HG03520 (cell line): ENCODE data around the gene MZT2A.
A peak's percentile ranks its signal among the peaks of the same experiment; 100 is the strongest.
"Not testable (repeated sequence)": the region's sequence is repeated elsewhere in the genome, so short reads cannot be mapped to it uniquely, and the experiment has no call there.

Experiments
- ATAC-seq: cut with Tn5 transposase; IDR thresholded peaks from one replicate; pipeline ENCODE4 v1.9.1; 2021; ENCODE audit warnings: mild to moderate bottlenecking, moderate library complexity; ENCODE audit not compliant: unreplicated experiment

The MZT2A gene

GRCh38 chr2:131492015-131492417, at the start of gene MZT2A:
TSS of gene MZT2A (minus strand) at chr2:131492397. CDS start at chr2:131492376, 21 bp downstream.
- not testable (repeated sequence) for ATAC-seq

- not testable (repeated sequence) for ATAC-seq
Observed at GRCh38 chr2:131538856-131539255, 46.7 kb upstream of the MZT2A start.

GRCh38 chr2:131536841-131537240, 44.6 kb upstream of the MZT2A start:
- ATAC-seq: not testable (repeated sequence)

GRCh38 chr2:131535951-131536826, 44.0 kb upstream of the MZT2A start:
- not testable (repeated sequence) for ATAC-seq

- no peak for ATAC-seq
Observed at GRCh38 chr2:131535526-131535925, 43.3 kb upstream of the MZT2A start.

- not testable (repeated sequence) for ATAC-seq
Observed at GRCh38 chr2:131534965-131535364, 42.8 kb upstream of the MZT2A start.

- not testable (repeated sequence) for ATAC-seq
Observed at GRCh38 chr2:131534317-131534672, 42.1 kb upstream of the MZT2A start.

GRCh38 chr2:131533609-131534316, 41.6 kb upstream of the MZT2A start:
- not testable (repeated sequence) for ATAC-seq

GRCh38 chr2:131532723-131533608, 40.8 kb upstream of the MZT2A start:
- not testable (repeated sequence) for ATAC-seq

GRCh38 chr2:131531547-131532185, 39.5 kb upstream of the MZT2A start:
- not testable (repeated sequence) for ATAC-seq

- ATAC-seq: not testable (repeated sequence)
Observed at GRCh38 chr2:131530626-131531344, 38.6 kb upstream of the MZT2A start.

- not testable (repeated sequence) for ATAC-seq
Observed at GRCh38 chr2:131529864-131530445, 37.8 kb upstream of the MZT2A start.

GRCh38 chr2:131528981-131529863, 37.0 kb upstream of the MZT2A start:
- peak; percentile 56 for ATAC-seq

GRCh38 chr2:131527131-131528001, 35.2 kb upstream of the MZT2A start, which contains the start of gene CCDC74A:
TSS of gene CCDC74A (plus strand) at chr2:131527888. CDS start at chr2:131527971, 83 bp downstream.
- ATAC-seq: peak; percentile 89

- ATAC-seq: not testable (repeated sequence)
Observed at GRCh38 chr2:131525256-131525655, 33.1 kb upstream of the MZT2A start.

- no peak for ATAC-seq
Observed at GRCh38 chr2:131521961-131522781, 30.0 kb upstream of the MZT2A start.
